UCSD-AML1 (cell line): ENCODE data around the gene KRIT1.
"Not testable (repeated sequence)": the region's sequence is repeated elsewhere in the genome, so short reads cannot be mapped to it uniquely, and the experiment has no call there.

Experiments used
- DNase-seq: peaks from one replicate; lab custom pipeline; 2025; ENCODE audit not compliant: unreplicated experiment; lab: John Stamatoyannopoulos, UW

The KRIT1 gene

DNA sequence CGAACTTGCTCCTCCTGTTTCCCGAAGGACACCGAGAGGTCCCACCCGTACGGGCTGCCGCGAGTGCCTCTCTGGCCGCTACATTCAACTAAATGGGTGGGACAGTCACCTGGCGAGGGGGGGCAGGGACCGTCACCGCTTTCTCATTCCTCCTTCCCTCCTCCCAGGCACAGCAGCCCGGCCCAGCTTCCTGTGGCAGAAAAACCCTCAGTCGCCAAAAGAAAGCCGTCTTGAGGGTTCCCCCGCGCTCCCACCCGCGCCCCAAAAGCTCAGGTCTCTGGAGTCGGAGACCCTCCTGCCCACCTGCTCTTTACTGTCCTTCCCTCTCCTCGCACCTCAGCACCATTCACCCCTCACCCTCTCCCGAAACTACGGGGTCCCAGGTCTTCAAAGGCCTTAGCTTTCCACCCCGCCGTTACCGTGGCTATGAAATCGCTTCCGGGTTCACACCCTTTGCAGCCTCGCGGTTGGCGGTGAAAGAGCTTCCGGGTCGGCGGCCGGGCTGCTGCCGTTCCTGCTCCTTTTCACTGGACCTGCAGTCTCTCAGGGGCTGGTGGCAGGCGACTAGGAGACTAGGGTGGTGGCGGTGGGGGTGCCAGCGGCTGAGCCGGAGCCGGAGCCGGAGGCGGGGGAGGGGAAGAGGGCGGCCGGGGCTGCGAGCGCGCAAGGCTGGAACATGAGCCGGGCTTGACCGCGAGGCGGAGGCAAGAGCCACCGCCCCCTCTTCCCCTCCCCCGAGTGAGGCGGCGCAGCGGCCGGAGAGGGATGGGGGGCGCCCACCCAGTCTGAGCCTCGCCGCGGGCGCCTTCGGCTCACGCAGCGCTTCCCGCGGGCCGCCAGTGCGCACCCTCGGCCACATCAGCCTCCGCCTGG lies at the start of gene KRIT1, which contains the start of gene ANKIB1:
TSS of gene KRIT1 (minus strand) at position 428 of the 873 bp plus-strand sequence. CDS start 3,779 bp downstream, outside the sequence.
TSS of gene ANKIB1 (plus strand) at position 488 of the 873 bp plus-strand sequence. CDS start 49,005 bp downstream, outside the sequence.
- peak; percentile 73 for DNase-seq

DNA sequence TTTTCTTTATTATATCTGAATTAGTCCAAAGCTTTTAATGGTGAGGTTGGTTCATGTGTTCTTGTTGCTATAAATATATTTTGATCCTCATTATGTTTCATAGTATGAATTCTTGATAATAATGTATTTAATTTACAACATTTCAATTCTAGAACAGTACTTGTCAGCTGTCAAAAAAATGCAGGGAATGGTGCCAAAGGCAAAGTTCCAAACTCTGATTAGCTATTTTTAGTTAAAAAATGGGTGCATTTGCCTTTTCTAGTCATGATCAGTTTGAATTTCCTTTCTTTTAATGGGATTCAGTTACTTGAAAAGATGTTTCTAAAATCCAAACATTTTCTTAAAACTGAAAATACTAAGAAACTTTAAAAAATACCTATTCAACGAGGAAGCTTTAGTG lies 49.7 kb upstream of the KRIT1 start:
- no peak for DNase-seq

DNA sequence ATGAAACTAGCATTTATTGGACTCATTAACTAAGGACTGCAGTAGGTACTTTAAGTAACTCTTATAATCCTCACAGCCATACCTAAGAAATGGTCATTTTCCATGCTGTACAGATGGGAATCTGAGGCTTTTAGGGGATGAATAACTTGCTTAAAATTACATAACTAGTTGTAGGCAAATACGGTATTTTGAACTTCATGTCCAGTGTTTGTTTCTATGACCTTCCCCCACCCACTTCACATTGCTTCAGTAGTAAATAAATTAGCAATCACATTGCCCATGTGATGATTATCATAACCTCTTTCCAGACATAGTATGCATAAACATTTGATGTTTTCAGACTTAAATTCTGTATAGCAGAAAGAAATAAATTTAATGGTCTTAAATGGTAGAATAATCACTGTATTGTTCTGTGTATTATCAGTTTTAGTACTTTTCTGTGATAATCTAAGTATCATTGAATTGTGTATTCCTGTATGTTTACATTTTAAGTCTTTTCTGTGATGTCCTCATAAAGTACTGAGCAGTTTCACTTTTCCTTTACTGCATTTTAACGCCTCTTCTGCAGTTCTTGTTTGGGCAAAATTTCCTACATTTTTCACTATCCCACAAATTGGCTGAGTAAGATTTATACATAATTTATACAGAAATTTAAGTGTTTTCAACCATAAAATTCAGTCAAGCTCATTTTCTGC lies 48.3 kb upstream of the KRIT1 start:
- DNase-seq, result no peak

DNA sequence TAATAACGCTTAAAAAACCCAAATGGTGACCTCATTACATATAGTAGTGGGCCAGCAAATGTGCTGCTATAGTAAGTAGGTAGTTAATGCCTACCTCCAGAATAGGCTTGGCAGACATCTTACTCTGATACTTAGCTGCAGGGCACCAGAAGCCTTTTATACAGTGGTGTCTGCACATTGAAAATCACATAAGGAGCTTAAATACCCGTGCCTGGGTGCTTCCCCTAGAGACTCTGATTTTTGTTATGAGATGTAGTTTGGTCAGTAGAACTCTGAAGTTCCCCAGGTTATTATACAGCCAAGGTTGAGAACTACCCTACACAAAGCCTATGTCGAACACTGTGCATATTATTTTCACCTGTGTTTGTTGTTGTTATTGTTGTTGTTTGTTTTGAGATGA lies 47.3 kb upstream of the KRIT1 start:
- no peak for DNase-seq

DNA sequence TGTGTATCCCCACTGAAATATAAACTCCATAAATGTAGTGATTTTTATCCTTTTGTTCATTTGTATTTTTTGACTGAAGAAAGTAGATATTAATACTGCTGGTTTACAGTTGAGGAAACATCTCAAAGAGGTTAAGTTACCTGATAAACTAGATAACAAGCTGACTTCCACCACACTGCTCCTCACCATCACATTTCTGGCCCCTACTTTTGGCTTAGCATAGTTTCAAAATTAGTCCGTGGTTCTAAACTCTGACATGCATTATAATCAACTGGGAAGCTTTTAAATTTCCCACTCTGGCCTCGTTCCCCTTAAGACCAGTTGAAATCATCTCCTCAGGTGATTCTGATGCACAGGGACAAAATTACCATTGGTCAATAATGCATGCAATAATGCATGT lies 43.6 kb upstream of the KRIT1 start:
- no peak for DNase-seq

DNA sequence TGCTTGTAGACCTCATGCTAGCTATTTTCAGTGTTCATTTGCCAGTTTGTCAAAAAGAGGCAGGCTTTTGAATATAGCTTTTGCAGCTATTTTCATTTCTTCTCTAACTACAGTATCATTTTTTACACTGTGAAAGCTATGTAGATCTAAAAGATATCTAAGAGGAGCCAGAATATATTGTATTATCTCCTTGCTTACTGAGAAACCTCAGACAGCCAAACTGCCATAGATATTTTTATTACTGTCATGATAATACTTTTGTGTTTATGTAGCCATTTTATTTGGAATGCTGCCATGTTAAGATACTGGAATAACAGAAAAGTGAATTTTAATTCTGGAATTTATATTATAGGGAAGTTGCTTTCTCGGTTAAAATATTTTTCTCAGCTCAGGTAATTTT lies 37.2 kb upstream of the KRIT1 start:
- DNase-seq, result no peak

DNA sequence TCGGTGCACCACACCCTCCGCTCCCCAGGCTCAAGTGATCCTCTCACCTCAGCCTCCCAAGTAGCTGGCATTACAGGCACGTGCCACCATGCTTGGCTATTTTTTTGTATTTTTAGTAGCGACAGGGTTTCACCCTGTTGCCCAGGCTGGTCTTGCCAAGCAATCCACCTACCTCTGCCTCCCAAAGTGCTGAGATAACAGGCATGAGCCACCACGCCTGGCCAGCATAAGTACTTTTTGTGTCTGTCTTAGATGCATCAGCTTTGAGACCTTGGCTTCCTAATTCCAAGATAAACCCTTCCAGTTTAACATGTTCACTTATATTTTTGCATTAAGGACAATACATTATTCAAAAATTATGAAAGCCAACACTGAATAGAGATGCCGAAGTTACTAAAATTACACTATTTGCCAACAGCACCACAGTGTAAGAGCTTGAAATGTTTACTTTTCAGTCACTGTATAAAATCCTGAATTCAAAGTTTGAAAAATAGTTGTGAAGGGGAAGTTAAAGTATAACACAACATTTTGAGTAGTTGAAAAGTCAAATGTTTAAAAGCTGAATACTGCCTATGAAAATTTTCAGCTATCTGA lies 36.6 kb upstream of the KRIT1 start:
- no peak for DNase-seq

DNA sequence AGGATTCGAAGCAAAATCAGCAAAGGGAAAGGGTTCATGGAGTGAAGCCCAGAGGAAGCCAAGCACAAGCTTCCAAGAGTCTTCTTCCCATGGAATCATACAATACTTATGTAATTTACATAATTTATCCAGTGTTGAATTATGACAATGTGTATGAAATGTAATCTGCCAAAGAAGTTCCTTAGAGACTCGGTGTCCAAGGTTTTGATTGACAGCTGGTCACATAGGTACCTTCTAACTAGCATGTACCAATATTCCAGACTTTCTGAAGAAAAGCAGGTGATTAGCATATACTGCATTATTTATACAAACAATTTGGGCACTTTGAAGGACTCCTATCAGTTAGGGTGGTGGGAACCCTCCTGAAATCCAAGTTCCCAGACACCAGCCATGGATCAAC lies 35.3 kb upstream of the KRIT1 start:
- no peak for DNase-seq

DNA sequence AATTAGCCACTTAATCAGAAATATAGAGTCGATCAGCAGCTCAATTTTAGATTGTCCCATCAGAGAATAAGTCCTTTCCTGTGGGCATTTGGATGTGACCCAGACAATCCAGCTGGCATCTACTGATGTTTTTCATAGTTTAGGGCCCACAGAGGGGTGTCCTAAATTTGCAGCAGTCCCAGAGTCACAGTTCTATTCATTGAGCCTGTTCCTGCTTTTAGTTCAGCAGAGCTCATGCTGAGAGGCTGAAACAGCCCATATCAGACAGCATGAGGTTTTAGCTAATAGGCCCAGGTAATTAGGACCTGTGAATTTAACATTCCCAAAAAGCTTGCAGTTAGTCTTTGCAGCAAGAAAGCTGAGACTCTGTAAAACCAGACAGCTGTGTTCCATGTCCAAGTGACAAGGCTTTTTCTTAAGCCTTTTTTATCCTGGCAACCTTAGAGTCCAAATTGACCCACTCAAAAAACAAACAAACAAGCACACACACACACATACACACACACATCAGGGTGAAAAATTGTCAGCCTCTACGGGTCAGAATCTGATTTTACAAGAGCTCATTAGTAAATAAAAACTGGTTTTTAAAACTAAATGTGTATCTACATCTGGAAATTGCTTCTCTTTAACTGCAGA lies 33.8 kb upstream of the KRIT1 start:
- no peak for DNase-seq

DNA sequence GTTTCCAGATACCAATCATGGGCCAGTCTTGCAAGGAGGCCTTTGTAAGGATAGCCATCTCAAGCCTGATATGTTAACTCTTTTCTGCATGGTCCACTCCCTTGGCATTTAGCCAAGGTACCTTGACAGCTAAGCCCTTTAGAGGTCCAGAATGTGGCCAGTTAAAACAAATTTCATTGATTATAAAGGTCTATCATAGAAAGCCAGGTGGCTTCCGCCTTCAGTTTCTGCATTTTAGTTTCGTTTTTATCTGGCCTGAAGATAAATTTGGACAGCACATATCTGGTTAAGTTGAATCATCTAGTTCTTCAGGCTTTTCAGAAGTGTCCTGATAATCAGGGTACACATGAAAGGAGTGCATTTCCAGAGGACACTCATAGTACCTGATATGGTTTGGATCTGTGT lies 30.7 kb upstream of the KRIT1 start:
- DNase-seq, result no peak

DNA sequence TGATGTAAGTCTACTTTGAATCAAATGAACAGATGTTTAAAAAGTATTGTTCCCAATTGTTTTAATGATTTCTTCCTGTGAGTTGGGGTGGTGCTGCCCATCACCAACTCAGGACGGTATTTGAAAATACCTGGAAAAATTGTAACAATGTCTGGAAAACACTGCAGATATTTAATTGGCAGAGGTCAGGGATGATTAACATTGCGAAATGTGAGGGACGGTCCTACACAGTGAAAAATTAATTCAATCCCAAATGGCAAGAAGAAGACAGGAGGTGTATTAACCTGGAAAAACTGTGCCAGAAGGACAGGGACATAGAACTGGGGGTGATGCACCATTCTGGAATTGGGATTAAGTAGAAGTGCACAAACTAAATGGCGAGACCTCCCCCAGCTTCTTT lies 29.6 kb upstream of the KRIT1 start:
- no peak for DNase-seq

DNA sequence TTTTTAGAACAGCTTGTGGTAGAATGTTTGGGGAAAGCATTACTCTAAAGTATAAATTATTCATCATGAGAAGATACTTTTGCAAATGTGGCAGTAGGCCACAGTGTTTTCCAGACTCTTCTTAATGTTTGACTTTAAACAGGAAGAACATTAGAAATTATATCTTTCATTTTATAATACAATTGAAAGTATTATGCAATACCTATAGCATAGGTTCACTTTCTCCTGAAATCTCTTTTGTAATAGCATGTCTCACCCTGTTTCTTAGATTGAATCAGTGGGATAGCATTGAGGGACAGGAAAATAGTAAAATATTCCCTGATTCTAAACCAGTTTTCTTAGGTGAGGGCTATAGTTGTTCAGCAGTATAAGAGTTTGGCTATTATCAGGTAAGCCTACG lies 23.2 kb upstream of the KRIT1 start:
- no peak for DNase-seq

DNA sequence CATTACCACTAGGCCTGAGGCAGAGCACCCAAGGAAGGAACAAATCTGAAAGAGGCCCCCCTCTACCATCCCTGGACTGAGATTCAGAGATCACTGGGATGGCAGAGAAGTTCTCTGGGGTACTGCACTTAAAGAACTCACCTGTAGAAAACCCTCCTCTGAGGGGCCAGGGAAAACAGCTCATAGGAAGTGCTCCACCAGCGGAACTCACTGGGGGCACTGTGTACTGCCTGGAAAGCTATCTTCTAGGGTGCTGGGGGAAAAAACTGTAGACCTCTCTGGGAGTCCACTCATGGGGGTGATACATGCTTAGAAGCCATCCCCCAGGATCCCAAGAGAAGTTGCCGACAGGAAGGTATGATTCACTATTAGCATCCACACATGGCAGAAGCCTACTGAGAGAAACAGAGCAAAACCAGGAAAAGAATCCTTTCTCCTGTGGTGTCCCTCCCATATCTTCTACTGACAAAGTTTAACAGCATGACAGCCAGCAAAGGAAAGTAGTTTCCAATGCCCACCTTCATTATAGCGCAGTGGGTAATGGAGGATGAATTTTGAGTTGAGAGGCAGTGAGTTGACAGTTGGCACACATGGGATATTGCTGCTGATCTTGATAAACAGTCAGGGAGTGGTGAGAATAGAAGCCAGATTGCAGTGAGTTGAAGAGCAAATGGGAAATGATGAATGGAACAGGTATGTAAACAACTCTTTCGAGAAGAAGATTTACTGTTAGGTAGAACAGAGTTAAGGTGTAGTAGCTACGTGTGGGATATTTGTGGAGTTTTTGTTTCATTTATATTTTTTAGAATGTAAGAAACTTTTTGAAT lies 20.9 kb upstream of the KRIT1 start:
- DNase-seq, result no peak

DNA sequence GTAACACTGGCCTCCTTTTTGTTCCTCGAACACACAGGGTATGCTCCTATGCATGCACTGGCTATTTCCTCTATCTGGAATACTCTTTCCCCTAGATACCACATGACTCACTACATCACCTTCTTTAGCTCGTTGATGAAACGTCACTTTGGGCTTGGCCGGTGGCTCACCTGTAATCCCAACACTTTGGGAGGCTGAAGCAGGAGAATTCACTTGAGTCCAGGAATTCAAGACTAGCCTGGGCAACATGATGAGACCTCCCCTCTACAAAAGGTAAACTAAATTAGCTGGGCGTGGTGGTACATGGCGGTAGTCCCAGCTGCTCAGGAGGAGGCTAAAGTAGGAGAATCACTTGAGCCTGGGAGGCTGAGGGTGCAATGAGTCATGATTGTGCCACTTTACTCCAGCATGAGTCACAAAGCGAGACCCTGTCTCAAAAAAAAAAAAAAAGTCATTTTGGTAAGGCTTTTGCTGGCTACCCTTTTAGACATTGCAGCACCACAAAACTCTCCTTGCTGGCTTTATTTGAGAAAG lies 14.6 kb upstream of the KRIT1 start:
- DNase-seq, result no peak

DNA sequence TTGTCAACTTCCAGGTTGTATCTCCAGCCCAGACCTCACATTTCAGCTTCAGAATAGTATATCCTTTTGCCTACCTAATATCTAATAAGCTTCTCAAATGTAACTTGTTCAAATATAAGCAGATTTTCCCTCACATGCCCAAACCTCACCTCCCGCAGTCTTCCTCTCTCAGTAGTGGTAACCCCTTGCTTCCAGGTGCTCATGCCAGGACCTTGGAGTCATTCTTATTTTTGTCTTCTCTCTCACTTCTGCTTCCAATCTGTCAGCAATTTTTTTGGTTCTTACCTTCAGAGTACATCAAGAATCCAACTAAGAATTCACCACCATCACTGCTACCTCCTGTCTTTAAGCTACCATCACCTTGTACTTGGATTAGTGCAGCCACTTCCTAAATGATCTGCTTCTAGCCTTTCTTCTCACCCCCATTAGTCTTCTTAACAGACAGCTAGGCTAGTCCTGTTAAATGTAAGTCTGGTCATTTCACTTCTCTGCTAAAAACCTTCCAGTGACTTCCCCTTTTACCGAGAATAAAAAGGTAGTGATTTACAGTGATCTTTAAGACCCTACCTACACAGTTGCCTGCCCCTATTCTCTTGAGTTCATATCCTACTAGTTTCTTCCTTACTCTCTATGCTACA lies 14.0 kb upstream of the KRIT1 start:
- no peak for DNase-seq

DNA sequence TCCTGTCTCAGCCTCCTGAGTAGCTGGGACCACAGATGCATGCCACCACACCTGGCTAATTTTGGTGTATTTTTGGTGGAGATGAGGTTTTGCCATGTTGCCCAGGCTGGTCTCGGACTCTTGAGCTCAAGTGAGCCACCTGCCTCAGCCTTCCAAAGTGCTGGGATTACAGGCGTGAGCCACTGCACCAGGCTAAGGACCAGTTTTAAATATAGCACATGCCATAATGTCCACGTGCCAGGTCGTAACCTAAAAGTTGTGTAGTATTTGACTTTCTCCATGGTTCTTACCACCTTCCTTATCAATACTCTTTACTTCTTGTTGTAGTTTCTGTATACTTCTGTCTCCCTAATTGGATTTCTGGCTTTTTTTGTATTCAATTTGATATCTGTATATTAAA lies 13.3 kb upstream of the KRIT1 start:
- no peak for DNase-seq

DNA sequence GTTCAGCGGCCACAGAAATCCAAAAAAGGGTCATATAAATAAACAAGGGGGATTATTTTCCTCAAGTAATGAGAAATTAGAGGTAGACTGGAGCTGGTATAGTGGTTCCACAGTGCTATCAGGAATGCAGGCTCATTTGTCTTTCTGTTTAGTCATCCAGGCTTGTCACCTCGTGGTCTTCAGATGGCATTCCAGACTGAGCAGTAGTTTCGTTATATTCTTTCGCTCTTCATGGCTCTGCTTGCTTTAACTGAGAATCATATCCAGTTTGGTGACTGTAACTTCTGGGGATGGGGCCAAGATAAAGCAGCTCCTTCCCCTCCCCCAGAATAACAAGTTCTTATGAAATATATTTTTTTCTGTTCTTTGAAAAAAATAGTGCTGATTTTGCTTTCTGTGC lies 9.6 kb upstream of the KRIT1 start:
- DNase-seq, result no peak

DNA sequence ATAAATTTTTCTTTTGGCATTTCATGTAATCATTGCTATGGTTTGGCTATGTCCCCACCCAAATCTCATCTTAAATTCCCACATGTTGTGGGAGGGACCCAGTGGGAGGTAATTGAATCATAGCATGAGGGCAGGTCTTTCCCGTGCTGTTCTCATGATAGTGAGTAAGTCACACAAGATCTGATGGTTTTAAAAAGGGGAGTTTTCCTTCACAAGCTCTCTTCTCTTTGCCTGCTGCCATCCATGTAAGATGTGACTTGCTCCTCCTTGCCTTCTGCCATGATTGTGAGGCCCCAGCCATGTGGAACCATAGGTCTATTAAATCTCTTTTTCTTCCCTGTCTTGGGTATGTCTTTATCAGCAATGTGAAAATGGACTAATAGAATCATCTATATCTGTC lies 9.1 kb upstream of the KRIT1 start:
- not testable (repeated sequence) for DNase-seq

DNA sequence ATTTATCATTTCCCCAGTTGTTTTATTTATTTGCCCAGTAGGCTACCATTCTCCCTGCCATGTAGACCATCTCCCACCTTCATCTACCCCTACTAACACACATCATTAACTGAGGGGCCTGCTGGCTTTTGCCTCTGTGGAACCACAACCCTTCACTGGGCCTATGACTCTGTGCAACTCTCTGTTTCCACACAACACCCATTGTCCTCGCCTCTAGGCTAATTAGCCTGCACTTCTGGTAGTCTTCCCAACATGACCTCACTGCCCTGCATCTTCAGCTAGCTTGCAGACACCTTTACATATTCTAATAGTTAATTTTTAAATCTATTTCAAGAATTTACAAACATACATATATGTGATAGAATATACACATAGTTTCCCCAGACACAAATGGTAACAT lies 7.5 kb upstream of the KRIT1 start:
- no peak for DNase-seq

DNA sequence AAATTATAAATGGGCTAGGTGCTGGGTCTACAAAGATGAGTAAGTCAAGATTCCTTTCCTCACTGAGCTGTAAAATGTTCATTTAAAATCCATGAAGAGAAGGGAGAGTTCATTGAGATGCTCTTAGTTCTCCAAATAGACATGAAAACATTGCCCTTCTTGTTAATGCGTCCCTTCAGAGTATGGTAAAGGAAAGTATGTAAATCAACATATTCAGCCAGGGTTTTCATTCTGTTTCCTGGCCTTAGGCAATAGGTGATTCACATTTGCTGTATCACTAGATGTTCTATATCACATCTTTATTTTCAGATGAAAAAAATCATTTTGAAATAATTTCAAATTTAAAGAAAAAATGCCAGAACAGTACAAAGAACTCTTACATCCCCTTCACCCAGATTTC lies 5.5 kb upstream of the KRIT1 start:
- no peak for DNase-seq
